ENCODE measurements around the gene RANBP17.

GRCh38 chr5:171270136-171270535 is 408.3 kb downstream of the RANBP17 start:
- TF ChIP-seq EZH2 (IDR thresholded peaks at IDR 0.05; ENCODE audit: borderline replicate concordance, insufficient read depth, low read length, poor library complexity, severe bottlenecking) = no peak
- TF ChIP-seq, protein P1, sequence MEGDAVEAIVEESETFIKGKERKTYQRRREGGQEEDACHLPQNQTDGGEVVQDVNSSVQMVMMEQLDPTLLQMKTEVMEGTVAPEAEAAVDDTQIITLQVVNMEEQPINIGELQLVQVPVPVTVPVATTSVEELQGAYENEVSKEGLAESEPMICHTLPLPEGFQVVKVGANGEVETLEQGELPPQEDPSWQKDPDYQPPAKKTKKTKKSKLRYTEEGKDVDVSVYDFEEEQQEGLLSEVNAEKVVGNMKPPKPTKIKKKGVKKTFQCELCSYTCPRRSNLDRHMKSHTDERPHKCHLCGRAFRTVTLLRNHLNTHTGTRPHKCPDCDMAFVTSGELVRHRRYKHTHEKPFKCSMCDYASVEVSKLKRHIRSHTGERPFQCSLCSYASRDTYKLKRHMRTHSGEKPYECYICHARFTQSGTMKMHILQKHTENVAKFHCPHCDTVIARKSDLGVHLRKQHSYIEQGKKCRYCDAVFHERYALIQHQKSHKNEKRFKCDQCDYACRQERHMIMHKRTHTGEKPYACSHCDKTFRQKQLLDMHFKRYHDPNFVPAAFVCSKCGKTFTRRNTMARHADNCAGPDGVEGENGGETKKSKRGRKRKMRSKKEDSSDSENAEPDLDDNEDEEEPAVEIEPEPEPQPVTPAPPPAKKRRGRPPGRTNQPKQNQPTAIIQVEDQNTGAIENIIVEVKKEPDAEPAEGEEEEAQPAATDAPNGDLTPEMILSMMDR (IDR thresholded peaks at IDR 0.05; ENCODE audit: poor library complexity, severe bottlenecking) = no peak
